ENCODE measurements around the gene SLC12A7.
"Not testable (repeated sequence)": the region's sequence is repeated elsewhere in the genome, so short reads cannot be mapped to it uniquely, and the experiment has no call there.

SLC12A7 gene

GRCh38 chr5:1100664-1101574 is 10.9 kb downstream of the SLC12A7 start:
- intact Hi-C loops (cut with DNase I) = no loop called here
- no peak for DNase-seq

- no peak for DNase-seq
- intact Hi-C loops (cut with DNase I) = no loop called here
Measured at GRCh38 chr5:1099926-1100663, 11.8 kb downstream of the SLC12A7 start.

- peak in 1 of 10 donors; percentile 21 for DNase-seq
- intact Hi-C loops (cut with DNase I) = no loop called here
Measured at GRCh38 chr5:1098986-1099597, 12.8 kb downstream of the SLC12A7 start.

- DNase-seq; intact Hi-C loops (cut with DNase I): not testable (repeated sequence)
Measured at GRCh38 chr5:1097988-1098385, 13.9 kb downstream of the SLC12A7 start.

- DNase-seq = no peak
- intact Hi-C loops (cut with DNase I) = no loop called here
Measured at GRCh38 chr5:1097381-1097987, 14.4 kb downstream of the SLC12A7 start.

GRCh38 chr5:1096838-1097237 is 15.0 kb downstream of the SLC12A7 start:
- no peak for DNase-seq
- intact Hi-C loops (cut with DNase I) = no loop called here

- DNase-seq = no peak
Measured at GRCh38 chr5:1095990-1096363, 15.9 kb downstream of the SLC12A7 start.

GRCh38 chr5:1095302-1095989 is 16.4 kb downstream of the SLC12A7 start:
- intact Hi-C loops (cut with DNase I) = no loop called here
- no peak for DNase-seq

More at GRCh38 chr5:1095990-1096363, 15.9 kb downstream of the SLC12A7 start:
- intact Hi-C loops (cut with DNase I) = no loop called here

- intact Hi-C loops (cut with DNase I) = no loop called here
- no peak for DNase-seq
Measured at GRCh38 chr5:1094670-1095190, 17.1 kb downstream of the SLC12A7 start.

GRCh38 chr5:1093361-1093760 is 18.5 kb downstream of the SLC12A7 start:
- intact Hi-C loops (cut with DNase I) = no loop called here
- DNase-seq = no peak

GRCh38 chr5:1092122-1092521 is 19.7 kb downstream of the SLC12A7 start:
- DNase-seq = no peak
- intact Hi-C loops (cut with DNase I) = no loop called here

- DNase-seq = no peak
- intact Hi-C loops (cut with DNase I) = no loop called here
Measured at GRCh38 chr5:1091632-1092031, 20.2 kb downstream of the SLC12A7 start.

GRCh38 chr5:1090538-1090937 is 21.3 kb downstream of the SLC12A7 start:
- DNase-seq = no peak
- intact Hi-C loops (cut with DNase I) = no loop called here

GRCh38 chr5:1089621-1090040 is 22.2 kb downstream of the SLC12A7 start:
- intact Hi-C loops (cut with DNase I) = no loop called here
- DNase-seq = no peak

- DNase-seq = no peak
- intact Hi-C loops (cut with DNase I) = no loop called here
Measured at GRCh38 chr5:1089146-1089545, 22.7 kb downstream of the SLC12A7 start.

GRCh38 chr5:1088726-1089125 is 23.1 kb downstream of the SLC12A7 start:
- intact Hi-C loops (cut with DNase I) = no loop called here
- no peak for DNase-seq

- intact Hi-C loops (cut with DNase I) = no loop called here
- no peak for DNase-seq
Measured at GRCh38 chr5:1088031-1088430, 23.8 kb downstream of the SLC12A7 start.

- intact Hi-C loops (cut with DNase I) = no loop called here
Measured at GRCh38 chr5:1087428-1087827, 24.4 kb downstream of the SLC12A7 start.

GRCh38 chr5:1086871-1087270 is 25.0 kb downstream of the SLC12A7 start:
- intact Hi-C loops (cut with DNase I) = no loop called here
- DNase-seq = no peak

More at GRCh38 chr5:1087428-1087827, 24.4 kb downstream of the SLC12A7 start:
- DNase-seq = no peak

- intact Hi-C loops (cut with DNase I) = no loop called here
Measured at GRCh38 chr5:1086137-1086536, 25.7 kb downstream of the SLC12A7 start.

More at GRCh38 chr5:1086137-1086536, 25.7 kb downstream of the SLC12A7 start:
- no peak for DNase-seq

All from posterior cingulate gyrus (tissue), 11 donors.